Thyroid gland (tissue), 4 donors: ENCODE data around the gene NRTN. TPM values are rescaled to one million over a fixed set of nuclear protein-coding genes. Genes with fewer than 3 reads are reported as not detected.
"Not testable (repeated sequence)": the region's sequence is repeated elsewhere in the genome, so short reads cannot be mapped to it uniquely, and the experiment has no call there.

Source experiments
- DNase-seq, 2 donors: peaks; one replicate each; pipeline ENCODE4 v3.0.0-alpha.2; 2019
- H3K27ac ChIP-seq, 3 donors: fragments of 200-600 bp; sonication (generic); 1 replicate in 2 of 3; 2 replicates in 1 of 3; pipeline ENCODE4 v1.5.1; 2016 to 2019; ENCODE audit warnings: mild to moderate bottlenecking in 1 of 3, moderate library complexity in 1 of 3
- H3K27me3 ChIP-seq: fragments of 200-600 bp; sonication (generic); one replicate; pipeline ENCODE4 v1.5.1; 2019
- H3K36me3 ChIP-seq, 2 donors: fragments of 200-600 bp; sonication (generic); one replicate each; pipeline ENCODE4 v1.5.1; 2016 to 2019
- H3K4me1 ChIP-seq, 2 donors: fragments of 200-600 bp; sonication (generic); one replicate each; pipeline ENCODE4 v1.5.1; 2017 to 2019
- H3K4me3 ChIP-seq, 3 donors: fragments of 200-600 bp; sonication (generic); replicated peaks in 1 of 3; 1 replicate in 2 of 3; 2 replicates in 1 of 3; pipeline ENCODE4 v1.5.1; 2016; ENCODE audit warnings: mild to moderate bottlenecking in 1 of 3
- H3K9me3 ChIP-seq: fragments of 200-600 bp; sonication (generic); one replicate; pipeline ENCODE4 v1.5.1; 2017
- CTCF ChIP-seq, 6 experiments: fragments of 200-600 bp in 3 of 6; fragments of 450-650 bp in 3 of 6; sonication (generic) in 3 of 6; IDR thresholded peaks; one replicate each; pipeline ENCODE4 v1.5.1; 2016 to 2019; ENCODE audit warnings: antibody characterized with exemption in 6 of 6, mild to moderate bottlenecking in 2 of 6, inconsistent platforms in 1 of 6, moderate library complexity in 1 of 6
- POLR2A ChIP-seq, 2 donors: fragments of 450-650 bp; IDR thresholded peaks; one replicate each; pipeline ENCODE4 v1.6.1; 2017; ENCODE audit warnings: antibody characterized with exemption in 2 of 2, mild to moderate bottlenecking in 2 of 2, moderate library complexity in 1 of 2
- WGBS, 2 donors: methylation state at CpG; one replicate each; pipeline ENCODE4 v1.1.5; 2017; 5-methylcytosine and 5-hydroxymethylcytosine counted together
- intact Hi-C: fragments of 100-400 bp; cut with DNase I; formaldehyde crosslinking; loops from one replicate; pipeline ENCODE4 v1.15.1; 2023
- total RNA-seq, 4 donors: library from RNA; depleted of rRNA; stranded (reverse); fragments of >200 nt; gene quantifications; one replicate each; pipeline ENCODE4 v1.2.3, GENCODE V29; 2016

The NRTN gene
- total RNA-seq, 4 donors from 2014 or later, result 0.71 to 8.1 (median 1.3) TPM

GRCh38 chr19:5838353-5839064 is 33.6 kb downstream of the NRTN start:
- Histone ChIP-seq H3K4me1 (no peaks in the 10 kb centered on the region), H3K27me3 (no peaks in the 10 kb centered on the region), H3K4me3 (no peak overlapping the region), H3K36me3 (no peaks in the 10 kb centered on the region), H3K9me3 (no peaks in the 10 kb centered on the region), H3K27ac (no peak overlapping the region)
- intact Hi-C loops, result no loop called here
- 55 to 66% methylated on average over 15 to 20 of the region's 20 CpGs for WGBS, 2 donors
- TF ChIP-seq CTCF (IDR thresholded peaks at IDR 0.05), result no peak
- no peak for TF ChIP-seq POLR2A (IDR thresholded peaks at IDR 0.05)
- DNase-seq, result no peak

- Histone ChIP-seq H3K36me3 (no peaks in the 10 kb centered on the region), H3K27me3 (no peaks in the 10 kb centered on the region), H3K27ac (no peak within 1 kb of the TSS), H3K9me3 (no peaks in the 10 kb centered on the region), H3K4me1 (no peaks in the 10 kb centered on the region), H3K4me3 (no peak within 1 kb of the TSS)
- TF ChIP-seq POLR2A (IDR thresholded peaks at IDR 0.05) (no peak), CTCF (IDR thresholded peaks at IDR 0.05) (no peak)
- intact Hi-C loops, result no loop called here
- DNase-seq, result no peak
- whole genome bisulfite sequencing, 2 donors, result 82 to 86% methylated on average over 8 to 9 of the region's 9 CpGs
These were observed 34.5 kb downstream of the NRTN start, which contains the start of gene FUT6 for GRCh38 chr19:5839065-5840017. Gene FUT6, minus strand, starts transcription at chr19:5839702. Its CDS starts 7,135 bp downstream, at chr19:5832567.

- 84 to 89% methylated on average over 3 to 5 of the region's 6 CpGs for WGBS, 2 donors
- intact Hi-C loops, DNase-seq: not testable (repeated sequence)
These were observed 36.9 kb downstream of the NRTN start for GRCh38 chr19:5841735-5842111.

GRCh38 chr19:5843295-5843927 is 38.5 kb downstream of the NRTN start:
- no peaks in the 10 kb centered on the region for H3K4me1 ChIP-seq
- WGBS, 2 donors, result 85 to 97% methylated on average over 5 to 17 of the region's 21 CpGs
- H3K4me3 ChIP-seq, result no peak overlapping the region
- no peak overlapping the region for H3K27ac ChIP-seq
- no peaks in the 10 kb centered on the region for H3K36me3 ChIP-seq
- H3K9me3 ChIP-seq, result no peaks in the 10 kb centered on the region
- no peaks in the 10 kb centered on the region for H3K27me3 ChIP-seq
- no peak for TF ChIP-seq POLR2A (IDR thresholded peaks at IDR 0.05)
- no peak for TF ChIP-seq CTCF (IDR thresholded peaks at IDR 0.05)
- intact Hi-C loops, result no loop called here
- DNase-seq, result no peak

More at GRCh38 chr19:5841735-5842111, 36.9 kb downstream of the NRTN start:
- not testable (repeated sequence) for H3K4me3 ChIP-seq, H3K27me3 ChIP-seq, H3K36me3 ChIP-seq, H3K27ac ChIP-seq, H3K9me3 ChIP-seq, H3K4me1 ChIP-seq
